ENCODE measurements around the gene AMIGO3.
"Not testable (repeated sequence)": the region's sequence is repeated elsewhere in the genome, so short reads cannot be mapped to it uniquely, and the experiment has no call there.

Gene AMIGO3

GRCh38 chr3:49754536-49754935, 35.1 kb upstream of the AMIGO3 start:
- DNase-seq (ENCODE audit: low read depth in 1 of 2, low spot score in 1 of 2), result no peak
- TF ChIP-seq GABPA (IDR thresholded peaks at IDR 0.05; ENCODE audit: low read depth), result no peak
- TF ChIP-seq POLR2AphosphoS5 (IDR thresholded peaks at IDR 0.05; ENCODE audit: low read depth), result no peak
- TF ChIP-seq, protein P1, sequence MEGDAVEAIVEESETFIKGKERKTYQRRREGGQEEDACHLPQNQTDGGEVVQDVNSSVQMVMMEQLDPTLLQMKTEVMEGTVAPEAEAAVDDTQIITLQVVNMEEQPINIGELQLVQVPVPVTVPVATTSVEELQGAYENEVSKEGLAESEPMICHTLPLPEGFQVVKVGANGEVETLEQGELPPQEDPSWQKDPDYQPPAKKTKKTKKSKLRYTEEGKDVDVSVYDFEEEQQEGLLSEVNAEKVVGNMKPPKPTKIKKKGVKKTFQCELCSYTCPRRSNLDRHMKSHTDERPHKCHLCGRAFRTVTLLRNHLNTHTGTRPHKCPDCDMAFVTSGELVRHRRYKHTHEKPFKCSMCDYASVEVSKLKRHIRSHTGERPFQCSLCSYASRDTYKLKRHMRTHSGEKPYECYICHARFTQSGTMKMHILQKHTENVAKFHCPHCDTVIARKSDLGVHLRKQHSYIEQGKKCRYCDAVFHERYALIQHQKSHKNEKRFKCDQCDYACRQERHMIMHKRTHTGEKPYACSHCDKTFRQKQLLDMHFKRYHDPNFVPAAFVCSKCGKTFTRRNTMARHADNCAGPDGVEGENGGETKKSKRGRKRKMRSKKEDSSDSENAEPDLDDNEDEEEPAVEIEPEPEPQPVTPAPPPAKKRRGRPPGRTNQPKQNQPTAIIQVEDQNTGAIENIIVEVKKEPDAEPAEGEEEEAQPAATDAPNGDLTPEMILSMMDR (IDR thresholded peaks at IDR 0.05; ENCODE audit: insufficient read depth, low read length), result no peak
- TF ChIP-seq SPI1 (IDR thresholded peaks at IDR 0.05; ENCODE audit: borderline replicate concordance, low read depth), result no peak
- TF ChIP-seq, protein P2, sequence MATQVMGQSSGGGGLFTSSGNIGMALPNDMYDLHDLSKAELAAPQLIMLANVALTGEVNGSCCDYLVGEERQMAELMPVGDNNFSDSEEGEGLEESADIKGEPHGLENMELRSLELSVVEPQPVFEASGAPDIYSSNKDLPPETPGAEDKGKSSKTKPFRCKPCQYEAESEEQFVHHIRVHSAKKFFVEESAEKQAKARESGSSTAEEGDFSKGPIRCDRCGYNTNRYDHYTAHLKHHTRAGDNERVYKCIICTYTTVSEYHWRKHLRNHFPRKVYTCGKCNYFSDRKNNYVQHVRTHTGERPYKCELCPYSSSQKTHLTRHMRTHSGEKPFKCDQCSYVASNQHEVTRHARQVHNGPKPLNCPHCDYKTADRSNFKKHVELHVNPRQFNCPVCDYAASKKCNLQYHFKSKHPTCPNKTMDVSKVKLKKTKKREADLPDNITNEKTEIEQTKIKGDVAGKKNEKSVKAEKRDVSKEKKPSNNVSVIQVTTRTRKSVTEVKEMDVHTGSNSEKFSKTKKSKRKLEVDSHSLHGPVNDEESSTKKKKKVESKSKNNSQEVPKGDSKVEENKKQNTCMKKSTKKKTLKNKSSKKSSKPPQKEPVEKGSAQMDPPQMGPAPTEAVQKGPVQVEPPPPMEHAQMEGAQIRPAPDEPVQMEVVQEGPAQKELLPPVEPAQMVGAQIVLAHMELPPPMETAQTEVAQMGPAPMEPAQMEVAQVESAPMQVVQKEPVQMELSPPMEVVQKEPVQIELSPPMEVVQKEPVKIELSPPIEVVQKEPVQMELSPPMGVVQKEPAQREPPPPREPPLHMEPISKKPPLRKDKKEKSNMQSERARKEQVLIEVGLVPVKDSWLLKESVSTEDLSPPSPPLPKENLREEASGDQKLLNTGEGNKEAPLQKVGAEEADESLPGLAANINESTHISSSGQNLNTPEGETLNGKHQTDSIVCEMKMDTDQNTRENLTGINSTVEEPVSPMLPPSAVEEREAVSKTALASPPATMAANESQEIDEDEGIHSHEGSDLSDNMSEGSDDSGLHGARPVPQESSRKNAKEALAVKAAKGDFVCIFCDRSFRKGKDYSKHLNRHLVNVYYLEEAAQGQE (IDR thresholded peaks at IDR 0.05; ENCODE audit: insufficient replicate concordance, low read depth), result no peak
- H3K27me3 ChIP-seq (ENCODE audit: insufficient read depth, poor library complexity, severe bottlenecking), result no peaks in the 10 kb centered on the region
- no peak overlapping the region for H3K4me3 ChIP-seq (replicated peaks; ENCODE audit: insufficient read depth, low read length)
- no peak overlapping the region for H3K27ac ChIP-seq (replicated peaks)

GRCh38 chr3:49751501-49751900, 32.0 kb upstream of the AMIGO3 start:
- H3K27me3 ChIP-seq (ENCODE audit: insufficient read depth, poor library complexity, severe bottlenecking), result no peaks in the 10 kb centered on the region
- no peak overlapping the region for H3K27ac ChIP-seq (replicated peaks)
- H3K4me3 ChIP-seq (replicated peaks; ENCODE audit: insufficient read depth, low read length), result no peak overlapping the region
- TF ChIP-seq, protein P2 (IDR thresholded peaks at IDR 0.05; ENCODE audit: insufficient replicate concordance, low read depth), result no peak
- TF ChIP-seq, protein P1 (IDR thresholded peaks at IDR 0.05; ENCODE audit: insufficient read depth, low read length), result no peak
- TF ChIP-seq GABPA (IDR thresholded peaks at IDR 0.05; ENCODE audit: low read depth) (no peak), POLR2AphosphoS5 (IDR thresholded peaks at IDR 0.05; ENCODE audit: low read depth) (no peak), SPI1 (IDR thresholded peaks at IDR 0.05; ENCODE audit: borderline replicate concordance, low read depth) (no peak)
- no peak for DNase-seq (ENCODE audit: low read depth in 1 of 2, low spot score in 1 of 2)

DNA sequence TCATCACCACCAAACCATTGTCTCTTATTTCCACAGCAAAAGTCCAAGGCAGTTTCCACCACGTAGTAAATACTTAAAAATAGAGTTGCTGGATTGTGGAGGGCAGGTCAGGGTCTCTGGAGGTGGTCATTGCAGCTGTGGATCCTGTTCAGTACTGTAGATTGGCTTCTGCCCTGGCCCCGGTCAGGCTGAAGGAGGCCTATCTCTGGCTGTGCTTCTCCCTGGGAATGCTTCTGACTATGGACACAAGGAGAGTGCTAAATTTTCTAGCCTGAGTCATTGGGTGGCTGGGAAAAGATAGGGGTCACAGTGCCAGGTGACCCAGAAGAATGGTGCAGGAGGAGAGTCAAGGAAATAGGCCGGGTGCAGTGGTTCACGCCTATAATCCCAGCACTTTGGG, 30.6 kb upstream of the AMIGO3 start:
- no peak overlapping the region for H3K27ac ChIP-seq (replicated peaks)
- no peak overlapping the region for H3K4me3 ChIP-seq (replicated peaks; ENCODE audit: insufficient read depth, low read length)
- no peak for TF ChIP-seq GABPA (IDR thresholded peaks at IDR 0.05; ENCODE audit: low read depth)
- TF ChIP-seq, protein P1 (IDR thresholded peaks at IDR 0.05; ENCODE audit: insufficient read depth, low read length), result no peak
- no peak for TF ChIP-seq SPI1 (IDR thresholded peaks at IDR 0.05; ENCODE audit: borderline replicate concordance, low read depth)
- TF ChIP-seq POLR2AphosphoS5 (IDR thresholded peaks at IDR 0.05; ENCODE audit: low read depth), result no peak
- TF ChIP-seq, protein P2 (IDR thresholded peaks at IDR 0.05; ENCODE audit: insufficient replicate concordance, low read depth), result no peak
- no peaks in the 10 kb centered on the region for H3K27me3 ChIP-seq (ENCODE audit: insufficient read depth, poor library complexity, severe bottlenecking)
- no peak for DNase-seq (ENCODE audit: low read depth in 1 of 2, low spot score in 1 of 2)

- H3K27ac ChIP-seq (replicated peaks); DNase-seq (ENCODE audit: low read depth in 1 of 2, low spot score in 1 of 2); H3K4me3 ChIP-seq (replicated peaks; ENCODE audit: insufficient read depth, low read length); H3K27me3 ChIP-seq (ENCODE audit: insufficient read depth, poor library complexity, severe bottlenecking): not testable (repeated sequence)
Measured at GRCh38 chr3:49748874-49749273, 29.4 kb upstream of the AMIGO3 start.

All from HL-60 (cell line).